NCI-H345 (cell line): ENCODE measurements around the gene TWF2.

Source experiments
- DNase-seq: peaks from one replicate; lab custom pipeline; 2025; lab: John Stamatoyannopoulos, UW

TWF2 gene

DNA sequence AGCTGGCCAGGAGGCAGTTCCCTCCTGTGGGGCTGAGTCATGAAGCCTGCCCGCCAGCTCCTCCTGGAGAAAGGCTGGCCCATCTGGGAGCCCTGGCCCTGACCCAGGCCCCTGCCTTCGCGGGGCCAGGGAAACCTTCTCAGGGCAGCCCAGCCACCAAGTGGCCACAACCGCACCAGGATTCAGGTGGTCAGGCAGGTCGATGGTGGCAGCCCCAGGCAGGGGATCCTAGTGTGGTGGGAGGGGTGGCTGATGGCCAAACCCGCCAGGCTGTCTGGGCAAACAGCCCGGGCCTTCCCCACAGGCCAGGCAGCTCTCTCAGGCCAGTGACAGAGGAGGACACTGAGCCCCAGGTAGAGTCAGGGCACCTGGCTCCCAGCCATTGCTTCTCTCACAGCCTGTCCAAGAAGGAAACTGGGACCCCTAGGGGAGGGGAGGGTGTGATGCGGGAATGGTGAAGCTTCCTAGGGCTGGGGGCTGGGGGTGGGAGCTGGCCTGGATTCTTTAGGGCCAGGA is 1.2 kb downstream of the TWF2 start:
- no peak for DNase-seq

DNA sequence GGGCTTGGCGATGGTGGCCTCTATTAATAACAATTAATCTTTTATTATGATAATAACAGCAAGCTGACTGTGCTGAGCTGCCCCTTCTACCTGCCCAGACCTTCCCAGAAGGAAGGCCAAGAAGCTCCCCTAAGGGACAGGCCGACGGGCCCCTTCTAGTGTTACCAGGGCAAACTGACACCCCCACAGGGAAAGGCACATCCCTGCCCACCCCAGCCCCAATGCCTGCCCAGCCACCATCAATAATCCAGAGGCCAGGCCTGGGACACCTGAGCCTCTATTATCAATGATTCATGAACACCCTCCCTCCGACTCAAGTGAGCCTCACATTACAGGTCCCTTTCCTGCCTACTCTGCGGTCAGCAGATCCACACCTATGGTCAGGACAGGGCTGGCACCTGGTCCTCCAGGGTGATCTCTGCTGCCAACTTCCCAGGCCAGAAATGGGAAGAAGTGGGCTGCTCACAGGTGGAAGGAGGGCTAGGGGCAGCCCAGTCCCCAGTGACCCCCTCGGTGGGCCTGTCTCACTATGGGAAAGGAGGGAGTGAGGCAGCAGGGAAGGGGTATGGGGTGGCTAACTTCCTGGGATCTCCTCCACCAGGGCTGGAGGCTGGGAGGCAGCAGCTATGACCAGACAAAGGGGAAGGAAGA is 1.8 kb downstream of the TWF2 start:
- DNase-seq: no peak

DNA sequence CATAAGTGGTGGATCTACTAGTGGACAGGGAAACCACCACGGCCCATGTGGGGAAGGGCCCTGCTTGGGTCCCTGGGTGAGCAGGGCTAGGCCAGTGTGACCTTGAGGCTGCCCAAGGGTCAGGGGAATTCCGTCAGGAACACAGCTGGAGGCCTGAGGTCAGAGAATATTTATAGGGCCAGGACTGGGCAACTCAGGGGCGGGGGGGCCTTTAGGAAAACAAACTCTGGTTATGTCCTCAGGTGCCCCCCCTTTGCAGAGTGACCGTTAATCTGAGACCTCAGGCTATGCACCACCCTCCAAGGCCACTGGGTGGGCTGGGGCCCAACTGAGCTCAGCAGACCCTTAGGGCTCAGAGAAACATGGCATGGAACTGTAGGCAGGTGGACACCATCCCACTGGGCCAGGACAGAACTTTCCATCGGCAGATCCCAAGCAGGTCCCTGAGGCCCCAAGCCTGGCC is 2.5 kb downstream of the TWF2 start:
- no peak for DNase-seq

DNA sequence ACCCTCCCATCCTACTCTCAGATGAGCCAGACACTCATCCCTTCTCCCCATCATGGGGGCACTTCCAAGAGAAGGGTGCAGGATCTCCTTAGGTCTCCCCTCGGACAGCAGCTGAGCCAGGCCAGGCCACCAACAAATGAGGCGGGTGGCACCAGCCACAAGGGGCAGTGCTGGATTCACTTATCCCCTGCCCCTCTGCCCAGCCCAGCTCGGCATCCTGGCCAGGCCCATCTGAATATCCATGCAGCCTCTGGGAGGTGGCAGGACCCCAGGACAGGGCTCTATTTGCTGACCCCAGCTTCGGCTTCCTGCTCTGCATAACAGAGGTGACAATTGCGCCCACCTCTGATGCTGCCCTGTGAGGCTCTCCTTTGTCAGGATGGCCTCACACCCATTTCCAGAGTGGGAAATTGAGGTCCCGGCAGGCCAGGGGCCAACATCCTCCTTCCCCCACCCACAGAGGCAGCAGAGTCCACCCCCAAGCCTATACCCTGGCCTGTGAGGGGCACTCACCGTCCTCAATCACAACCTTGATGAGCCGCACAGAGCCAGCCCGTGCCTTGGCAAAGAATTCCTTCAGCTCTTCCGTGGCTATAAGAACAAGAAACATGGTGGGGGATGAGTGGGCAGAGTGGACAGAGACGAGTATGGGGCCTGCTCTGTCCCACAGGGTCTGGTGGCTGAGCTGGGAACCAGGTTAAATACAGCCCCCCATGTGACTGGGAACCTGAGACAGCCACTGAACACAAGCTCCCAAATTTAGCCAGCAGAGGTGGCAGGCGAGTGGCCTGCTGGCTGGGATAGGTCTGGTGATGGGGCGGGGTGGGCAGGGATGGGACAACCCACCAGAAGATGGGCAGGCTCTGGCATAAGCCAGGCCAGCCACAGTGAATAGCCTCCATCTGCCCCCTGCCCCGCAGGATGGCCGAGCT is 4.2 kb downstream of the TWF2 start:
- DNase-seq: no peak

DNA sequence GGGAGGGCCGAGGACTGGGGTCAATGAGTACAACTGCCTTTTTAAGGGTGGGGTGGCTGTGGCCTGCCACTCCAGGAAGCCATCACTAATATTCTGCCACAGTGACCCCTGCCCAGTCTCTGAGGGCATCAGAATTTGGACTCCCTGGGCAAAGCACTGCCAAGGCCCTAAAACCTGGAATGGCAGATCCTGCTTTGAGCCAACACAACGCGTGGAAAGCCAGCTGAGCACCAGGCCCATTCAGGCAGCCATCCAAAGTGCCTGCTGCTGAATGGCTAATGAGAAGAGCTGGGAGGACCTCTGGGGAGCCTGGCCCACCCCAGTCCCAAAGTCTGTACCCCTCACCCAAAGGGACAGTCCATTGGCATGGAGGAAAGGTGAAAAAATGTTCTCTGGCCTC is 5.0 kb downstream of the TWF2 start:
- no peak for DNase-seq

DNA sequence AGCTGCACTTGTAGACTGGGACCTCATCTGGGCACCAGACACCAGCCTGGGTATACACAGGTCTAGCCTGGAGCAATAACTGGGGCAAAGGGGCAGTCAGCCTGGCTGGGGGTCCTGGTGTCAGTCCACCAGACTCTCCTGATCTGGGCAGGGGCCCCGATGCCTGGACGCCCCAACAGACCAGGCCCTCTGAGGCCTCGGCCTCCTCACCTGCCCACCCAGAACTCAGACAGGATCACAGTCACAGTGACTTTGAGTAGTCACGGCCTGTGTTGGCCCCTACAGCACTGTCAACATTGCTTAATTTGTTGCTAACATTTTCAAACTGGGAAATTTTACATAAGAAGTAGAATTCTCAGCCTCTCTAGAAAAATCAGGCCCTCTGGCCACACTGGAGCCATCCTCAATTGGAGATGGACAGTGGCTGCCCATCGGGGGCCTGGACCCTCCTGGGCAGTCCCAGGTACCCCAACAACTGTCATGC is 5.8 kb downstream of the TWF2 start:
- no peak for DNase-seq

DNA sequence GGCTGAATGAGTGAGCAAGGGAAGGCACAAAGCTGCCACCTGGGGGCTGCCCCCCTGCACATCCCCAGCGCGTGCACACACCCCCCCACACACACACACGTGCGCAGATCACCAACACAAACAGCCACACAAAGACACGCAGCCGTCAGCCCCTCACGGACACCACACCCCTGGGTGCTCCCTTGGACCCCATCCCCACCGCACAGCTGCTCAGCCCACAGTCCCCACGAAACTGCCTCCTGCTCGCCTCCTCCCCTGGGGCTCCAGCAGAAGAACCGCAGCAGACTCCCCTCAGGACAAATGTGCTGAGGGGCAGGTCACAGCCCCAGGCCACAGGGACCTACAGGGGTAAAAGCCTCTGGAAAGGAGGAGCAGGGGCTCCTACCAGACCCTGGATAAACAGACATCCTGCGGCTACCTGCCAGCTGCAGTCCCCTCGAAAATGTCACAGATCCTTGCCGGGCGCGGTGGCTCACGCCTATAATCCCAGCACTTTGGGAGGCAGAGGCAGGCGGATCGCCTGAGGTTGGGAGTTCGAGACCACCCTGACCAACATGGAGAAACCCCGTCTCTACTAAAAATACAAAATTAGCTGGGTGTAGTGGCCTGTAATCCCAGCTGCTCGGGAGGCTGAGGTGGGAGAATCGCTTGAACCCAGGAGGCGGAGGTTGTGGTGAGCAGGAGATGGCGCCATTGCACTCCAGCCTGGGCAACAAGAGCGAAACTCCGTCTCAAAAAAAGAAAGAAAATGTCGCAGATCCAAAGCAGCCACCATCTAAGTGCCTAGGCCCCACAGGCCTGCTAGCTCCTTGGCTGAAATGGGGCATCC is 6.5 kb downstream of the TWF2 start:
- DNase-seq: no peak

DNA sequence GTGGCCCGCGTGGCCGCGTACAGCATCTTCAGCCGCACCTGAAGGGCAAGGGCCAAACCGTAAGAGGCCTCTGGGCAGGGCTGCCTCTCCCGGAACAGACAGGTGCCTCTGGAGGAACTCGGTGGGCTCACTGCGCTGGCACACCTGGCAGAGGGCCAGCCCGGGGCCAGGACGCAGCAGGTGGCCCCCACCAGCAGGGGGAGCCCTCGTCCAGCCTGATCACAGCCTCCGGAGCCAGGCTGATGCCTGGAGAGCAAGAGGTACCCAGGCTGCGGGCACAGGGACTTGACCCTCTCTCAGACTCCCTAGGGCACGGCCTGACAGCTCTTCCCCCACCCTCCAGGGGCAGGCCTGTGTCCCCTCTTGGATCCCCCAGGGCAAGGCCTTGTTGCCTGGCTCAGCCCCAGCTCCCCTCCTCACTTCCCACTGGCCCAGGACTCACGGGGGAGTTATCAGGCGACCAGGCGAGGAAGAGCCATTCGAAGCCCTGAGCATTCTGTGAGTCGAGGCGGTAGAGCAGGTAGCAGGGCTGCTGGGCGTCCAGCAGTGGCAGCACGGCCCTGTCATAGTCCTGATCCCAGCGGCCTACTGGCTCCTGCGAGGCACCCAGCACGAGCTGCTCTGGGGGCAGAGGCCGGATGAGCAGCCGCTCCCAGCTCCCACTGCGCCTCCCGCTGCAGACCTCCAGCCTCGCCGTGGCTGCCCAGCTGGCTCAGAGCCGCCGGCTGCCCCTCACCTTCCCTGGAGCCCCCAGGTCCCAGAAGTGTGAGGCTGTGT is 7.3 kb downstream of the TWF2 start:
- peak; percentile 10 for DNase-seq

DNA sequence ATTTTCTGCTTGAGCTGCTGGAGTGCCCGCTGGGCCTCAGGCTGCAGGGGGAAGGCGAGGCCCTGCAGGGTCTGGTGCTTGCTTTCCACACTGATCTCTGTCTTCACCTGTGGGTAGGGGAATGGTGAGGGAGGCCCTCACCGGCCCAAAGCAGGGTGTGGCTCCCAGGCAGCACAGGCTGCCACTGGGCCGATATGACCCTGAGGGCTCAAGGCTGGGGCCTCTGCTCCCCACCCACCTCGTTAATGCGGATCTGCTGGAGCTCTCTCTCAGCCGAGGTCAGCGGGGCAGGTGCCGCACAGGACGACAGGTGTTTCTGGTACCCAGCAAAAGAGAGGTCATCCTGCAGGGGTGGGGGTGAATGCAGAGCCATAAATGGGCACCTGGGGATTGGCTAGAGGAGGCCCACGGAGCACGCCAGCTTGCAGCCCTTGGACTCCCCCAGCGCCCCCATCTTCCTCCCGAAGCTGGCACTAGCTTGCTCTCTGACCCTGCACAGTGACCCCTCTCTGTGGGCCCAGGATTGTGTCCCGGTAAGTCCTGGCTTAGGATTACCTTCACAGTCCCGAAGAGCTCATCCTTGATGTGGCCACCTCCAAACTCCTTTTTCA is 8.0 kb downstream of the TWF2 start:
- DNase-seq: no peak

DNA sequence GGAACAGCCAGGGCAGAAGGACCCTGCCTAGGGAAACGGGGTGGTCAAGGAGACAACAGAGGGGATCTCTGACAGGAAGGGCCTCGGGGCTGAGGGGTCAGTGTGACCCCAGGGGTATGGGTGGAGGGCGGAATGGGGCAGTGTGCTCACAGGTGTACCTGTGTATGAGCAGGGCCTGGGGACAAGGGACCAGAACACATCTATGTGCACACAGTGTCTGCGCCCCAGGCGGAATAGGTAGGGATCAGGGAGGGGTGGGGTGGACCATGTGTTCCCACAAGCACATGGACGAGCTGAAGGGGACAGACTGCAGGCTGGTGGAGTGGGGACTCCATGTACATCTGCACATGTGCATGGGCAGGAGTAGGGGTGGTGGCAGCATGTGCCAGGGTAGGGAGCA is 8.5 kb downstream of the TWF2 start:
- no peak for DNase-seq

DNA sequence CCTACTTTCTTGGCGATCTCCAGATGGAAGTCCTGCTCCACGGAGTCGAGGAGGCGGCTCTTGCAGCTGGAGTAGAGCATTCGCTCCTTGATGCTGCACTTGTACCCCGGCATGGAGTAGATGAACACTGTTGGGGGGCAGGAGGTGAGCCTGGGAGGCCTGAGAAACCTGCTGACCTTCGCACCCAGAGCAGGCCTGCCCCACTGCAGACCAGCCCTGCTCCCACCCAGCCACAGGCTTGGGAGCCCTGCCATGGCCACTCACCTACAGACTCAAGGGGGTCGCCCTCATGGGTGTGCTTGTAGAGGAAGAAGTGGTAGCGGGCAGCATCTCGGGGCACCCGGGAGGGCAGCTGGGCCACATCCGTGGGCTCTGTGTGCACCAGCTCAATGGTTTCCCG is 9.3 kb downstream of the TWF2 start:
- no peak for DNase-seq

DNA sequence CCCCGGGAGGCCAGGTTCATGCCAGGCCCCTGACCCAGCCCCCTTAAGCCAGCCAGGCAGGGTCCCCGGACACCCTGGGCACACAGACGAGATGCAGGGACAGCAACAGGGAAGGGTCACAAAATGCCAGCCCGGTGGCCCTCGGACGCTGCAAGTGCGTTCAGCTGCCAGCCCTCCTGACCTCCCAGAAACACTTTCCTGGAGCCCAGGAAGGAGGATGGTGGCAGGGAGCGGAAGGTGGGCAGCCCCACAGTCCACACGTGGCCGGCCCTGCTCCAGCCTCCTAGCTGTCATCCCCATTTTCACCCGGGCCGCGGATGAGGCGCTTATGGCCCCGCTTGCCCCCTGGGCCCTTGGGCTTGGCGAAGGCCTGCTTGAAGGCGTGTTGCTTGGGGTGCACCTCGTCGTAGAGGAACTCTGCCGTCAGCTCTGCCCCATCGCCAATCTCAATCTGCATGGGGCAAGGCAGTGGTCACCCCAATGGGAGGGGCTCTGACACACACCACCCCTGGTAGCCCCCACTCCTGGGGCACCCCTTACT is 10.1 kb downstream of the TWF2 start:
- no peak for DNase-seq

DNA sequence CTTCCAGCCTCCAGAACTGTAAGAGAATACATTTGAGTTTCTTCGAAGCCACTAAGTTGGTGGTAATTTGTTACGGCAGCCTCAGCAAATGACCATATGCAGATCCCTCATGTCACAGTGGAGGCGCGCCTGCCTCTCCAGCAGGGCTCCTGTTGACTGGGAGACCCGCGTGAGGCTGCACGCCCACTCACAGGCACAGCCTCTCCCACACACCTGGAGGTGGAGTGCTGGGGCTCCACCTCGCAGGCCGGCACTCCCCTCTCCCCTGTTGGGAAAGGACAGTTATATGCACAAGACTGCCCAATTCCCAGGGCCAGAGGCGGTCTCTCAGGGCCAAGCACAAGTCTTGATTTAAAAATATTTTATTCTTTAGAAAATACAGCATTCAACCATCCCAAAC is 10.7 kb downstream of the TWF2 start:
- no peak for DNase-seq

DNA sequence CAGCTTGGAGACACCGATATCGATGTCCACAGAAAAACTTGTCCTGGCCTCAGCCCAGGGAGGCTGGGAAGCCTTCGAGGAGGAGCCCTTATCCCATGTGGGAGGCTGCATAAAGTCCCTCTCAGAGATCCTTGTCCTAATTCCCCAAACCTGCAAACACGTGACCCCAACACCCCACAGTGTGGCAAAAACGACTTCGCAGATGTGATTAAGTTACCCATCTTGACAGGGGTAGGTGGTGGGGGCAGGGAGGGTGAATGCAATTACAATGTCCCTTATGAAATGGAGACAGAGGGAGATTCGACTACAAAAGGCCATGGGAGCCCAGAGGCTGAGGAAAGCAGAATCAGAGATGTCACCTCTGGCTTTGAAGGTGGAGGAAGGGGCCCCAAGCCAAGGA is 11.2 kb downstream of the TWF2 start:
- DNase-seq: no peak

DNA sequence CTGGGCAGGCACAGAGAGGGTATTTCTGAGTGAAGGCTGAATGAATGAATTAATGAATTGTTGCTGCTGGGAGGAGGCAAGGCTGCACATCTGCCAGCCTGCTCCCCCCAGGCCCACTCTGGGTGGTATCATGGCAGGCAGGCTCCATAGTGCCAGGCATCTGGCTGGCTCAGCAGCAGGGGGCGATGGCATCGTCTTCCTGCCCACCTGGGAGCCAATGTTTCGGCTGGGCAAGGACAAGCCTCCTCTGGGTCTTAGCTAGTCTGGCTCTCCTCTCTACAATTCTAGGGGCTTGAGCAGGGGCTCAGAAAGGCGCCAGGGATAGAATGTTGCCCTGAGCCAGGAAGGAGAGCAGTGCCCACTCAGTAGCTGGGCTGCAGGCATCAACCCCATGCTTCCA is 11.8 kb downstream of the TWF2 start:
- no peak for DNase-seq

DNA sequence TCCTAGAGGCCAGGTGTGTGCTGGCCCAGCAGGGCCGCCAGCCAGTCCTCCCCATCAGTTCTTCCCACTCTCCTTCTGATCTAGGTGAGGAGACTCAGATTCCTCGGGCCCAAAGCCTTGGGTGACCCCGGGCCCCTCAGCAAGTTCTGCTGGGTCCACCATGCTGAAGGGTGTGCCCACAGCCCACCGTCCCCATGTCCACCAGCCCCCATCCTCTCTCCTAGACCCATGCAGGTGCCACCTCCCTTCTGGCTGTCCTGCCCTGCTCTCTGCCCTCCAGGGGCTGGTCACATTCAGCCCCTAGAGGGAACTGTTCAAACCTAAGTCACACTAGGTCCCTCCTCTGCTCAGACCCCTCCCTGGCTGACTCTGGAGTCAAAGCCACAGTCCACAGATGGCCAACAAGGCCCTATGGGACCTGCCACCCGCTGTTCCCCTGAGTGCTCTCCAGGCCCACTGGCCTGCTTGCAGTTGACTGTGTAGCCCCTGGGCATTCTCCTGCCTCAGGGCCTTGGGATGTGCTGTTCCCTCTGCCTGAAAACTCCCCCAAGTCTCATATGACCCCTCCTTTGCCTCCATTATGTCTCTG is 12.6 kb downstream of the TWF2 start:
- DNase-seq: no peak

DNA sequence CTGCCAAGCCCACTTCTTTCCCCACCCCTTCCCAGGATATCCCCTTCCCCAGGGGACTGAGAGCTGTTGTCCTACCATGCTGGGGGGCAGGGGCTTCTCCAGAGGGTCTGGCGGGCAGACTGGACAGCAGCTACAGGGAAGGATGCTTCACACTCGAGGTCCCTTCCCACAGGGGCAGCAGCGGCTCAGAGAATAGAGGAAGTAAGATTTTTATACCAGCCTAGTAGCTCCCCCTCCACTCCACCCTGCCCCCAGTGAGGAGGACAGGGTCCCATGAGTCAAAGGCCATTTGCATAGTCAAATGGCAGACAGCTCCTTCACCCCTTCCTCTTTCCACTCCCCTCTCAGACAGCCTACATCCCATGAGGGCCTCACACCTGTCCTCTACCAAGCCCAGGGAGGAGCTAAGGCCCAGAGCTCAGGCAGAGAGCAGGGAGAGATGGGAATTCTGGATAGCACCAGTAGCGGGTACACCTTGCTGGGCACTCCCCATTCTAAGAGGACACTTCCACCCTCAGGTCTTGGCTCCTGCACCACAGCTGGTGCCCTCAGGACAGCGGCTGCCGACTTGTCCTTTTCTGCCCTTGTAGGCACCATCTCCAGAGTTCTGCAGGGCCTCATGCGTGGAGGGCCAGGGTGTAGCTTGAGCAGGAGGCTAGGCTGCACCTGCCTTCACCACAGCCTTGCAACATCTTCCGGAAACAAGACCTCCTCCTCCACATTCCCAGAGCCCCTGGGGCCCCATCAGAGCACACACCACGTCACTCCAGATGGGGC is 13.3 kb downstream of the TWF2 start, which contains the start of gene TLR9:
TSS of gene TLR9 (minus strand) at position 194 of the 777 bp plus-strand sequence. CDS start at position 78, 116 bp downstream.
- no peak for DNase-seq

DNA sequence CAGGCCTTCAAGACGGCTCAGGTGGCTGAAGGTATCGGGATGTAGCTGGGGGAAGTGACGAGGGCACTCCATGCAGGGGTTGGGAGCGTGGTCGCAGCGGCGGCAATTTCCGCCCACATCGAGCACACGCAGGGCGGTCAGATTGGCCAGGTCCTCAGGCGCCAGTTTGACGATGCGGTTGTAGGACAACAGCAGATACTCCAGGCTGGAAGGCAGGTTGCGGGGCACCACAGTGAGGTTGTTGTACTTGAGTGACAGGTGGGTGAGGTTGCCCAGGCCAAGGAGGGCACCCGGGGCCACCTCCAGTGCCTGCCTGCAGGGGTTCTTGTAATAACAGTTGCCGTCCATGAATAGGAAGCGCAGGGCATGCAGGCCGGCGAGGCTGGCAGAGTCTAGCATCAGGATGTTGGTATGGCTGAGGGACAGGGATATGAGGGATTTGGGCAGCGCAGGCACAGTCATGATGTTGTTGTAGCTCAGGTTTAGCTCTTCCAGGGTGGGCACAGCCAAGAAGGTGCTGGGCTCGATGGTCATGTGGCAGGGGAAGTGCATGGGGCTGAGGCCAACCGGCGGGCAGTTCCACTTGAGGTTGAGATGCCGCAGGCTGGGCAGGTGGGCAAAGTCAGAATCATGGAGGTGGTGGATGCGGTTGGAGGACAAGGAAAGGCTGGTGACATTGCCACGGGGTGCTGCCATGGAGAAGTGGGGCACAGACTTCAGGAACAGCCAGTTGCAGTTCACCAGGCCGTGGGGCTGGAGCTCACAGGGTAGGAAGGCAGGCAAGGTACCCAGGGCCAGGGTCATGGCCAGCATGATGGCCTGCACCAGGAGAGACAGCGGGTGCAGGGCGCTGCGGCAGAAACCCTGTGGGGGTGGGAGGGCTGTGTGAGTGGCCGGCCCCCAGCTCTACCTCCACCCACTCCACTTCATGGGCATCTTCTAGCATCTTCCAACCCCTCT is 15.2 kb downstream of the TWF2 start:
- DNase-seq: no peak
